AG09319 (cell line): ENCODE data around the gene RNU1-4.
"Not testable (repeated sequence)": the region's sequence is repeated elsewhere in the genome, so short reads cannot be mapped to it uniquely, and the experiment has no call there.

ENCODE experiments used
- DNase-seq: peaks from one replicate; pipeline ENCODE4 v3.0.0-alpha.2; 2010; ENCODE audit warnings: low read depth; ENCODE audit errors: extremely low read depth
- CTCF ChIP-seq: IDR thresholded peaks from 2 replicates; pipeline ENCODE4 v1.5.1; 2011; ENCODE audit warnings: low read depth, mild to moderate bottlenecking, inconsistent platforms, low read length, moderate library complexity

Gene RNU1-4

GRCh38 chr1:16727190-16728111 is 12.9 kb upstream of the RNU1-4 start:
- DNase-seq = no peak
- no peak for TF ChIP-seq CTCF

DNA sequence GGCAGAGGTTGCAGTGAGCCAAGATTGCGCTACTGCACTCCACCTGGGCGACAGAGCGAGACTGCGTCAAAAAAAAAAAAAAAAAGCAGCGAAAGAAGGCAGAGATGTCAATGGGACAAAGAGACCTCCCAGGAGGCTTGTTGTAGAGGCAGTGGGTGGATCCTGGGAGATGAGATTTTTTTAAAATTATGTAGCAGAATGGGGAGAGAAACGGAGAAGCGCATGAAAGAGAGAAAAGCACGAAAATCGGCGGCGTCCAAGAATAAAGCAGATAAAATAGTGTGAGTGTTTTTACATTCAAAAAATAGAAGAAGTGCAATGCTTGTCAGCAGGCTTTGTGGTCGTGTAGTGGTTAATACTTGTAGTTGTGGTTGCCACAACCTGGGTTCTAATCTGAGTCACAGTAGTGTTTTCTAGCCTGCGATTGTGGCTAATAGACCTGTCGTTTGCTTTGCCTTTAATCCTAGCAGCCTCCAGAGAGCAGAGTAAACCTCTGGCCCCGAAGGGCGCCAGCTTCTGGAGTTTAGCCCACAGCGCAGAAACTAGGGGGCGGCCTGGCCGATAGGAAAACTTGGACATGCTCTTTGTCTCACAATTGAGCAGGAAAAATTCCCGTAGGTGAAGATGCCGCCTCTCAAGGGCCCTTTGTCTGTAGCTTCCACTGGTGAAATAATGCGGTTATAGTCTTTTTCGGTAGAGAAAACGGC is 11.9 kb upstream of the RNU1-4 start:
- DNase-seq = not testable (repeated sequence)

GRCh38 chr1:16732254-16732896 is 7.9 kb upstream of the RNU1-4 start:
- DNase-seq = not testable (repeated sequence)

- not testable (repeated sequence) for DNase-seq
Measured at GRCh38 chr1:16741230-16741629, 914 bp downstream of the RNU1-4 start.

DNA sequence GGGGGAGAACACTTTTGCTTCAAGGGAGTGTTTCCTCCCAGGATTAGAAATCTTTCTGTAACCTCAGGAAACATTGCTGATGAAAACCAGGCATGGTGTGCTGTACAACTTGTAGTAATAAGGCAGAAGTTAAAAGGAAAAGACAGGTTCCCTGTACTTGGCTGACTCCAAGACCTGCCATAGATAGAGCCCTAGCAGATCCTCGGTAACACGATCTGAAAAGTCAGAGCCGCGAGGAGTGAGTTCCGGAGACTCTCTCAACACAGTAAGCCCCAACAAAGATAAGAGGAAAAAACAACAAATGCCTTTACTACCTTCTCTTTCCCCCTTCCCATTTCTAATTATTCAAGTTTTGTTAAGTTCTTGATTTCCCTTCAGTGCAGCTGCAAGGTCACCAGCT is 7.3 kb downstream of the RNU1-4 start:
- not testable (repeated sequence) for DNase-seq

- DNase-seq = not testable (repeated sequence)
Measured at GRCh38 chr1:16748710-16749109, 8.4 kb downstream of the RNU1-4 start.

DNA sequence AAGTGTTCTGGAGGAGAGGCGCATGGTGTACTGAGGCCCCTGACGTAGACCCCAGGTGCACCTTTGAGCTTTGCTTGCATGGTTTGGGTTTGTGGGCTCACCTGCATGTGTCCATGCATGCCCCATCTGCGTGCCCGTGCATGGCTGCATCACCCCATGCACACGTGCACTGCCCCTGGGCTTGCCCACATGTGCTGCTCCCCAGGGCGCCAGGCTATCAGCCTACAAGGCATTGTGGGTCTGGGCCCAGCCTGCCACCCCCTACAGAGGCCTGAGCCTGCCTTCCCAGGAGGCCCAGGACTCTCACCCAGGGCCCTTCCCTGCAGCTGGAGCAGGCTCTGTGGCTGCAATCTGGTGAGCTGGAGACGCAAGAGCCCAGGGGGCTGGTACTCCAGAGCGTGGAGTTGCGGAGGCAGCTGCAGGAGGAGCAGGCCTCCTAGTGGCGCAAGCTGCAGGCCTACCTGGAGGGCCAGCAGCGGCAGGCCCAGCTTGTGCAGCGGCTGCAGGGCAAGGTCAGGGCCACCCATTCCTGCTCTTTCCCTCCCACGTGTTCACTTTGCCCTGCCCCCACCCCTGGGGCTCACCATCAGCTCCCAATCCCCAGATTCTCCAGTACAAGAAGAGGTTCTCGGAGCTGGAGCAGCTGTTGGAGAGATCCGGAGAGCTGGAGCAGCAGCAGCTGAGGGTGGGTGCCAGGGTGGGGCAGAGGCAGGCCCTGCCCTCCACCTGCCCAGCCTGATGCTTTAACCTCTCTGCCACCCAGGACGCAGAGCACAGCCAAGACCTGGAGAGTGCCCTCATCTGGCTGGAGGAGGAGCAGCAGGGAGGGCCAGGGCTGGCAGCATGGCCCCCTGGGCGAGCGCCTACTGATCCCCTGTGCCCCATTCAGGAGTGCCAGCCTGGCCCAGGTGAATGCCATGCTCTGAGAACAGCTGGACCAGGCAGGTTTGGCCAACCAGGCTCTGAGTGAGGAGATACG is 9.9 kb downstream of the RNU1-4 start:
- not testable (repeated sequence) for DNase-seq

- DNase-seq = not testable (repeated sequence)
Measured at GRCh38 chr1:16752770-16753169, 12.5 kb downstream of the RNU1-4 start.

GRCh38 chr1:16755385-16755784 is 15.1 kb downstream of the RNU1-4 start:
- not testable (repeated sequence) for DNase-seq

DNA sequence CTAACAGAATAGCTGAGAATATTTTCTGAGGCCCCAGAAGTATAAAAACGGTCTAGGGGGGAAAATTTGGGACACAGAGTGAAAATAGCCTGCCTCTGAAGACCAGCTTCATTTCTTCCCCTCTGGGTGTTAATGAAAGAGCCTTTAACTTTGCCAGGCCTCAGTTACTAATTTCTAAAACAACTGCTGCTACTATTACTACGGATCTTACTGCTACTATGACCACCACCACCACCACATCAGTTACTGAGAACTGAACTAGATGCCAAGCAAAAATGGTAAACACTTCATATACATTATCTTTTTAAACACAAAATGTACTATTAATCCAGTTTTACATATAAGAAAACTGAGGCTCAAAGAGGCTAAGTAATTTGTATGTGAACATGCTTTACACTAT is 15.6 kb downstream of the RNU1-4 start:
- DNase-seq = not testable (repeated sequence)

DNA sequence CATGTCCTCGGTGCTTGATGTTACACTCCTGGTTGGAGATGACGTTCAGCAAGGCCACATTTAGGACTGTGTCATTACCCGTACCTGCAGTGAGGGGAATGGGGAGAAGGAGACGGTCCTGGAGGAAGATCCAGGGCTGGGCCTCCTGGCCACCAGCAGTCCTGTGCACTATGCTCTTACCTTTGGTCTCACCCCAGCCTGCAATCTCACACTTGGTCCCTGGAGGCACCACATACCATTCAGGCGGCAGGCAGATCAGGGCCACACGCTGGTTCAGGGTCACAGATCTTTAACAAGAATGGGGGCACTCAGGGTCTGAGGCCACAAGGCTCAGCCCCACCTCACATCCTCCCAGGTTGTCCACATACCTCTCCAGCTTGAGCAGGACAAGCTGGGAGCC is 17.3 kb downstream of the RNU1-4 start:
- DNase-seq = not testable (repeated sequence)

DNA sequence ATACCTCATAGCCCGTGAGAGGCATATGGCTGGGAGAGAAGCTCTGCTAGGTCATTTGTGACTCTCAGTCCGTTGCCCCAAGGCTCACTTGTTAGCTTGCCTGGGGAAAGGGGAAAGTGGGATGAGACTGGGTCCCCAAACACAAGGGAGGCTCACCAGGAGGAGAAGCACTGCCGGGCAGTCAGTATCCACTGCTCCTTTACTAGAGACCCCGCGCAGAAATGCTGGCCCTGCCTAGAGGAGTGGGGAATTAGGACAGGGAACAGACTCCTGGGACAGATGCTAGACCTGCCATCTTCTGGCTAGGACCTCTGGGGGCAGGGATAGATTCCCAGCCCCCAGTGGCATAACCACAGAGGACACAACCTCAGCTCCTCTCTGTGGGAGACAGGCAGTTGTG is 17.7 kb downstream of the RNU1-4 start:
- DNase-seq = not testable (repeated sequence)

DNA sequence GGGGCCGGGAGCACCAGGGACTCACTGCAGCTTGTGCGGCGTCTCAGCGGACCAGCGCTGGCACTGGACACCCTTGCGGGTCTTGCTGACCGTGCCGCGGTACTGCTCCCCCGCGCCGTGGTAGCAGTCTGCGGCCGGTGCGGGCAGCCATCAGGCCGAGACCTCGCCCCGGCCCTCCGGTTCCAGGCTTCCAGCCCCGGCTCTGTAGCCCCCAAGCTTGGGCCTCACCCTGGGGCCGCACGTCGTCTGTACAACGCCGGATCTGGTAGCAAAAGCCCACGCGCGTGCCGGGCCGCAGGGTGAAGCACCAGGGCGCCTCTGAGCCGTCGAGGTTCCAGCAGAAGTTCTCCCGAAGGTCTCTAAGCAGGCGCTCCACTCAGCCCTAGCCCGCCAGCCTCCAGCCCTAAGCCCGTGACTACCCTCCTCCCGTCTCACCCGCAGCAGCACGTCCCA is 18.8 kb downstream of the RNU1-4 start:
- DNase-seq = not testable (repeated sequence)

- DNase-seq = not testable (repeated sequence)
Measured at GRCh38 chr1:16759650-16760455, 19.5 kb downstream of the RNU1-4 start.

DNA sequence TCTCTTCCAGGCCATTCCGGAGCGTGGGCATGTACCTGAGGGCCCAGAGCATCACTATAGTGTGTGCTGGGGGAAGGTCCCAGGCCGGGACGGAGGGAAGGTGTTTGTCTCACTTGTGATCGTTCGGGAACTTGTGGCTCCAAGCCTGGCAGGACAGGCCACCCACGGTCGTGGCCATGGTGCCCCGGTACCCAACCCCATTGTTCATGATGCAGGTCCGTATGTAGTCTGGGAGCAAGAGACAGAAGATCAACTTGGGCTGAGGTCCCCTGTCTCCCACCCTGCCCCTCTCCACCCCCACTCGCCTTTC is 20.1 kb downstream of the RNU1-4 start:
- not testable (repeated sequence) for DNase-seq

GRCh38 chr1:16760801-16761200 is 20.5 kb downstream of the RNU1-4 start:
- not testable (repeated sequence) for DNase-seq

DNA sequence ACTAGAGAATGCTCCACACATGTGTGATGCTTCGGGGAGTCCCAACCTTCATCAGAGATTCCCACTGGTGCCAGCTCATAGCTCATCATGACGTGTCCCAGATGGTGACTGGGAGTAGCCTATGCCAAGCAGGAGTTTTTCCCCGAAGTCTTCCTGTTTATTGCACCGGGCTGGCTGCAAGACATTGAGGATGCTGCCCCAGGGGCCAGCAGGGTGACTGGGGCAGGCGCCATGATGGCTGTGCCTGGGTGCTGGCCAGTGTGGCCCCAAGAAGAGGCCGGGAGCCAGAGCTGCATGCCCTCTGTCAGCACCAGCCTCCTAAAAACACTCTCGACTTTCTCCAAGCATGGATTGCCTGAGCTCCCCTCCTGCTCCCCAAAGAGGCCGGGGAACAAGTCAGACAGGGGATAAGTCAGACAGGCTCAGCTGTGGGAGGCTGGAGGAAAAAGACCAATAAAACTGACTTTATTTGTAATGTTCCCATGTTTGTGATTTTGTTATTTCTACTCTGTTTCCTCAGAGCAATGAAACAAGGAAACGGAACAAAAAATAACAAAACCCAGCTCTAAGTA is 24.0 kb downstream of the RNU1-4 start:
- DNase-seq = not testable (repeated sequence)
